GM18511 (cell line): ENCODE data around the gene GPR161.

Source experiments
- ATAC-seq: cut with Tn5 transposase; IDR thresholded peaks from one replicate; pipeline ENCODE4 v1.9.1; 2021; ENCODE audit warnings: mild to moderate bottlenecking, moderate library complexity; ENCODE audit not compliant: unreplicated experiment

GPR161 gene

DNA sequence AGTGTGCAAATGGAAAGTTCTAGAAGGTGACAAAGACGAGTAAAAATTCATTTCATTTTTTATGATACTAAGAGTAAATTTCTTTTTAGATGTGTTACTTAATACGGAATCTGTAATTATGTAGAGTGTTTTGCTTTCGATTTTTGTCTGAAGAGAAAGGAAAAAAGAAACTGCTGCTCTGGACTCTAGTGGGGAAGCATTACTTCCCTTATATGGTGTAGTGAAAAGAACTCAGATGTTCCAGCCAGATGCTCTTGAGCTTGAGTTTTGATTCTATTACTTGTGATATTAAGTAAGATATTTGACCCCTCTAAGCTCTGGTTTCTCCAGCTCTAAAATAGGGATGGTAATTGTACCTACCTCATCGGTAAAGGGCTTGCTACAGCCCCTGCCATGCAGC is 12.2 kb upstream of the GPR161 start:
- peak; percentile 70 for ATAC-seq

DNA sequence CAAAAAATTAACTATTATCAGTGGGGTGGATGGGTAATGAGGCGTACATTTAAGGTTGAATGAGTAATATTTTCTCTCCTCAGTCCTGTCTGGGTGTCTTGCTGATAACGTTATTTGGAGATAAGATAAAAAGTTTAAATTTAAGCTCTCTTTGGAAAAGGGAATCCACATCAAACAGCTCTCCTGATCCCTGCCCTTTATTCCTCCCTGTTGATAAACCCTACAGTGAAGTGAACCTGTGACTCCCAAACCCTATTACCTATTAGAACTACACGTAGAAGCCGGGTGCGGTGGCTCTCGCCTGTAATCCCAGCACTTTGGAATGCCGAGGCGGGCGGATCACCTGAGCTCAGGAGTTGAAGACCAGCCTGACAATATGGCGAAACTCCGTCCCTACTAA is 9.9 kb upstream of the GPR161 start:
- ATAC-seq: no peak

DNA sequence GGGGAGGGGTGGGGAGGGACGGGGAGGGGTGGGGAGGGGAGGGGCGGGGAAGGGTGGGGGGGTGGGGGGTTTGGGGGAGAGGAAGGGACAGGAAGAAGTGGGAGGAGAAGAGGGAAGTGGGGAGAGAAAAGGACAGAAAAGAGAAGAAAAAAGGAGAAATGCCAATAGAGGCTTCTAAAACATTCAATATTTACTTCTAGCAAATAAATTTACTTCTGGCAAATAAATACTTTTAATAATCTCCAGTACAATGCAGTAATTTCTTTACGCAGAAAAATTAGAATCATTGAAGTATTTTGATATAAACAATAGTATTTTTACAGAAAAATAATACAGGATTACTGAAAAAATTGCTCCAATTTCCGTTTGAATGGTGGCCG is 9.4 kb upstream of the GPR161 start:
- ATAC-seq: no peak

DNA sequence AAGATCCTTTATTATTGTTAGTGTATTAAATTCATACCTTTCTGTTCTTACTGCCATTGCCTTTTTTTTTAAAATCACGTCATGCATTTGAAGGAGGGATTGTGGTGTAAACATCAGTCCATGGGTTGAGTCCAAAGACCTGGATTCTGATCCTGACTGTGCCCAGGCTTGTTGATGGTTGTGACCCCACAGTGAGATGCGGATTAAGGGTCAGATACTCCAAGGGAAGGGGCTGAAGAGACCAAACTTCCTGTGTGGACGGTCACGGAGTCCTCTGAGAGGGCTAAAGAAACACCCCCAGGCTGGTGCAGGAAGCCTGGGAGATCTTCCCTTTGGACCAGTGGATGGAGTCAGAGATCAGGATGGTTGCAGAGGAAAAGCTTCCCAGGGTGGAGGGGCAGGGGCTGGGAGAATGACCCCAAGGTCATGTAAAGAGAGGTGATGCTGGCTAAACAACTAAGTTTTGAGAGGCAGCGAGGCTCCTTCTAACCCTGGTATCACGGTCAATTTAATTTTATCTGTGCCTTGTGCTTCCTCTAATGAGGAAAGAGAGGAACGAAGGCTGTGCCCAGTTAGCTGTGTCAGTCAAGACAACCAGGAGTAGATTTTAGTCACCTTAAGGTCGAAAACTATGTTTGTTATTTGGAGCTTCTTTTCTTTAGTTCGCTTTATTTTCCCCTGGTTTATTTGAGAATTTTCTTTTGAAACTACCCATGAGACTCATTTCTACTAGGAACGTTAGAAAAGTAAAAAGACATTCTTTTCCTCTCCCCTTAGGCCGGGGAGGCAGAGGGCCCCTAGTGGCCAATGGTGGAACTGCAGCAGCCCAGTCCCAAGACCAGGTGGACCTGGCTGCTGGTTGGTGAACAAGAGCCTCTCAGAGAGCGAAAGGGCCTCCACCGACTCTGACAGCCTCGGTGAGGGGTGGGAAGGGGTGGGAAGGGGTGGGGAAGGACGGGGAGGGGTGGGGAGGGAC is 8.7 kb upstream of the GPR161 start:
- ATAC-seq: peak; percentile 95

DNA sequence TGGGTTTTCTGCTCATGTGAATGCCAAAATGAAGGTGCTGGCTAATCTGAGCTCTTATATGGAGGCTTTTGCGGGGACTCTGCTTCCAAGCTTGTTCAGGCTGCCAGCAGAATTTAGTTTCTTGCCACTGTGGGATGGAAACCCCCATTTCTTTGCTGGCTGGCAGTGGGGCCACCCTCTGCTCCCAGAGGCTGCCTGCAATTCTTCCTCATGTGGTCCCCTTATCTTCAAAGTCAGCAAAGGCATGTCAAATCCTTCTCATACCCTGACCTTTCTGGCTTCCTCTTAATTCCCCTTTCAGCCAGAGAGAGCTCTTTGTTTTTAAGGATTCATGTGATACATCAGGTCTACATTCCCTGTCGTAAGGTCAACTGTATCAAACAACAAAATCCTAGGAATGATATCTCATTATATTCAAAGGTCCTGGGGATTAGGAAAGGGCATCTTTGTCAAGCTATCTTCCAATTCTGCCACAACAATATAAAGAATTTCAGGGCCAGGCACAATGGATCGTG is 5.2 kb upstream of the GPR161 start:
- no peak for ATAC-seq

DNA sequence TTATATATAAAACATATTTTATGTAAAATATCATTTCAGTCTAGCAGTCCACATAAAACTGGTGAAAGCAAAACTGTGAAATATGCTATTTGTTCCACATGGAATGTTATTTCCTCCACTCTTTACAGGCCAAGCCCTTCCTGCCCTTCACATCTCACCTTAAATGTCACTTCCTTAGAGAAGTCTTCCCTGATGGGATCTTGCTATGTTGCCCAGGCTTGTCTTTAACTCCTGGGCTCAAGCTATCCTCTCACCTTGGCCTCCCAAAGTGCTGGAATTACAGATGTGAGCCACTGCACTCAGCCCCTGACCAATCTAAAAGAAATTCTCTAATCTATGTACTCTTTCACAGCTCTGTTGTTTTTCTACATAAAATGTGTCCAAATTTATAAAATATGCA is 2.3 kb upstream of the GPR161 start:
- no peak for ATAC-seq

DNA sequence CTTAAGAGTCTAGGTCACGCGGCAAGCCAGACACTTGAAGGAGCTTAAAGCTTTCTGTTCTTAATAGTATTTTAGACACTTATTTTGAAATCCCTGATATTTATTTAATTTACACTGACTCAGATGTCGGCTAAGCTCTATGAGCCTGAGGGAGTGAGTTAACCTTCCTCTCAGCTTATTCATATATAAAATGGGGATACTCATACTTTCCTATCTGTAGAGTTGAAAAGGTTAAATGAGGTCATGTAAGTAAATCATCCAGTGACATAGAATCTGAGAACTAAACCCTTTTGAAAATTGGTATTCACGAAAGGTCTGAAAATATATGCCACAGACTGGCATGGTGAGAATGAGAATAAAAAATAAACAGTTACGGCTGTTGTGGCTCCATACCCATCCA is 1.4 kb upstream of the GPR161 start:
- no peak for ATAC-seq

DNA sequence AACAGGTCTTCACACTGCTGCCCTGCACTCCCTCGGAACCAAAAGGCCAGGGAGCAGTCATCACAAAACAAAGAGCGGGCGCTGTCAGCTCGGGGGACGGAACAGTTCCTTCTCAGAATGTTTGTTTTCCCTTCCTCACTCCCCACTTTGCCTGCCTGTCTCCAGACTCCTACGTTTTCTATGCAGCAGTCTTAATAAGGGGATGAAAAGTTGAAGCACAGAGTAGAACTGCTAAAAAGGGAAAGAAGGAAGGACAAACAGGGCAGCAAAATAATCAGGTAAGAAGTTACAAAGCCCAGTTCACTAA is 738 bp upstream of the GPR161 start:
- ATAC-seq: no peak

DNA sequence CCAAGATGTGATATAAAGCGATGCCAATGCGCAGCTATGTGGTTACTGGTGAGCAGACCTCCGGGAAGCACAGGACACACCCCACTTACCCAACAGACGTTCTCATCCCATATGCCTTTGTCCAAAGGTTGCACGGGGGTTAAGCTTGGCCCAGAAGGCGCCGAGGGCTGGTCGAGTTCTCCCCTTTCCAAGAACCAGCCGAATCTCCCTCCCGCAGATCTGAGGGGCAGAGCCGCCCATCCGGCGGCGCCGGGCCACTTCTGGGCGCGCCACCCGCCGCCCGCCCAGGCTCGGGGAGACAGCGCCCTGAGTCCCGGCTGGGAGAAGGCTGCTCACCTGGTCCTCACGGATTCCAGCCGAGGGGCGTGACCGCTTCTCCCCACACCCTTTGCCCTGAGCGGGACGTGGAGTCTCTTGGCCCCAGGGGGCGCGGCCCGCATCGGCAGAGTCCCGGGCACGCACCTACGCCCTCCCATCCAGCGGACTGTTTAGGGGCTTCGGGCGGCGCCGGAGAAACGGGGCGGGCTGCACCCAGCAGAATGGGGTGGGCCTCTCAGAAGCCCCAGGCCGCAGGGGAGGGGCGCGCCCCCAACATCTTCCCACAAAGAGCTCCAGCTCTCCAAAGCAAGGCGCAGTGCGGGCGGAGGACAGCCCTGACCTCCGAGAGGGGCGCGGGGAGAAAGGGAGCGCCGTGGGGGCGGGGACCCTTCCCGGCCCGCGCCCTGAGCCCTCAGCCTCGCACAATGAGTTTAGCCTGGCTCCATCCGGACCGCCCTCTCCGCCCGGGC is 615 bp downstream of the GPR161 start:
- no peak for ATAC-seq

DNA sequence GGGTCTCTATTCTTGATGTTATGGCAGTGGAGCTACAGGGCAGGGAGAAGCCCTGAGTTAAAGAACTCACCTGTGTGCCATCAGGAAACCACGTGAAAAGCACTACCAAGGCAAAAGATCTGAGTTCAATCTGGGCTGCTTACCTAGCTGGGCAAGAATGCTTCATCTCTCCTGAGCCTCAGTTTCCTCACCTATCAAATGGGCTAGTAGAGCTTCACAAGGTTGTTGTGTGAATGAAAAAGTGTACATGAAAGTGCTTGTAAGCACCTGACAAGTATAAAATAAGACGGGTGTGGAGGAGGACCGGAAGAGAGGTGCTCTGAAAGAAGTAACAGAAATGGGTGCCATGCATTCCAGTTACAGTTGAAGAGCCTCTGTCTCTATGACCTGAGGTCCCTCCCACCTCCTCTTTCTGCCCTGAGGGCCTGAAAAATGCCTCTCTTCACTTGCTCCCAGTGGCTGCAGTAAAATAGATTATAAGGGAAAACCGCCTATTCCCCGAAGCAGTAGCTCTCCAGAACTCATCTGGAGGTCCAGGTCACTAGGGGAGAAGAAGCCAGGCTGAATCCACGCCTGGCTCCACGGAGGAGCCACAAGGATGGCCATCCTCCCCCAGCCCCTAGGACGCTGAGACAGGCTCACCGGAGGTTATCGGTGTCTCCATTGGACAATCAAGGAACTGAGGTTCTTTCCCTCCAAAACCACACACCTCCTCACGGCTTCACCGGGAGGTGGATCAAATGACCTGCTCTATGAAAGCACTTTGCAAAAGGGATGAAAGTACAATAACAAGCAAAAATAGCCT is 1.4 kb downstream of the GPR161 start:
- no peak for ATAC-seq

DNA sequence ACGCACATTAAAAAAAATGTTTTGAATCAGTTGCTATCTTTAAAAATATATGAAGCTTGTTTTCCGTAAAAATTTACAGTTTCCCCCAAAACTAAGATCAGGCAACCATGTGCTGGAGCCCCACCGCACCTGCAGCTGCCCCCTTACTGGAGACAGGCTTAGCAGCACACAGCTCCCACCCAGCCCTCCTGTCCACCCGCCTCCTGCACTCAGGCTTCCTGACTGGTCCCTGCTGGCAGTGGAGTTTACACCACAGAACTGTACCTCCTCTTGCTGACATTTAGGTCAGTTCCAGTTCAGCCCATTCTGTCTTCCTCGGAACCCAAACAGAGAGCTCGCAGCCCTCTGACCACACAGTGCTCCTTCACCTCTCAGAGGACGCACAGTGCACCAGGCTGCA is 2.1 kb downstream of the GPR161 start:
- no peak for ATAC-seq

DNA sequence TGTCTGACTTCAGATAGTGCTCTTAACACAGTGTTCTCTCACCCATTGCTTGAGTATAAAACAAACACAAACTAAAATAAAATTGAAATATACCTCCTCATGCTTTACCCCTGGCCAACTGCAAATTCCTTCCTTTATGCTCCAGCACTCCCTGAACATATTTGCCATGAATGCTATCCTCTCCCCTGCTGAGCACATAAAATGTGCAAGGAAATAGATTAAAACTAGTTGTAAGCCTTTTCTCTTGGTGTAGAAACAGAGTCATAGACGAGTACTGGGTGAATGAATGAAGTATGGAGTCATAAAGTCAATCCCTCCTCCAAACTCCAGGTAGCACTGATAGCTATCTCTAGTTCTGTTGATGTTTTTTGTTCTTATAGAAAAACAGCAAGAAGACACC is 2.6 kb downstream of the GPR161 start:
- no peak for ATAC-seq

DNA sequence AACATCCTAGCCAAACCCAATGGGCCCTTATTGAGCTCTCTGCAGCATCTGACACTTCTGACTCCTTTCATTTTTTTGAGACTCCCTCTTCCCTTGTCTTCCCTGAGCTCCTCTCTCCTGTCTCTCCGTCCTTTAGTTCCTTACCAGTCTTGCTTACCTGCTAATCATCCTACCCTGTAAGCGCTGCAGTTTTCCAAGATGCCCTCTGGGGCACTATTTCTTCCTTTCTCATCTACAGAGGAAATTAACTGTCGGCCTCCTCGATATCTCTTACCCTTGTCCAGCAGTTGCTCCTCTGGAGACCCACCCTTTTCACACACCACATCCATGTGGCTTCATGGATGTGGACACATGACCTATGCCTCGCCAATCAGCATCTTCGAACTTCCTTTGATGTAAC is 6.8 kb downstream of the GPR161 start:
- no peak for ATAC-seq

DNA sequence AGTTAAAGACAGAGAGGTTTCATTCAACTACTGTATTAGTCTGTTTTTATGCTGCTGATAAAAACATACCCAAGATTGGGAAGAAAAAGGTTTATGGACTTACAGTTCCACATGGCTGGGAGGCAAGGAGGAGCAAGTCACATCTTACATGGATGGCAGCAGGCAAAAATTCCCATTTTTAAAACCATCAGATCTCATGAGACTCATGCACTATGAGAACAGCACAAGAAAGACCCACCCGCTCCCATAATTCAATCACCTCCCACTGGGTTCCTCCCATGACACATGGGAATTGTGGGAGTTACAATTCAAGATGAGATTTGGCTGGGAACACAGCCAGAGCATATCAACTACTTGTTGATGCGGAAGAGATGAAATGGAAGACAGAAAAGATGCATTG is 9.2 kb downstream of the GPR161 start:
- no peak for ATAC-seq

DNA sequence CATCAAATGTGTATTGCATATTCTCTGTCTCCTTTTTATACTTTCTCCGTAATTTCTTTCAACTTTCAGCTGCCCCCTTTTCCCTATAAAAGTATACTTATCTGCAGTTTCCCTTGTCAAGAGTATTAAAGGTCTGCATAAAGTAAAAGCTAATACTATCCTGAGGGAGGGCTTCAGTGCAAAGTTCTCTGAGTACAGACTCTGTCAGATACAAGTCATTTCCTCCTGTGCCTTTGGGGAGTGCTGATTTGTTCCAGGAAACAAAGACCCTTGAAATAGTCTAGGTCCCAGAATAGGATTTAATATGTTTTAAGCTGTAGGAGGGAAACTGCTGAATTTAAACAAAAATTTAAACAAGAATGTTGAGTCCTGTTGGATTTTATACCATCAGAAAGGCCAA is 11.7 kb downstream of the GPR161 start:
- no peak for ATAC-seq

DNA sequence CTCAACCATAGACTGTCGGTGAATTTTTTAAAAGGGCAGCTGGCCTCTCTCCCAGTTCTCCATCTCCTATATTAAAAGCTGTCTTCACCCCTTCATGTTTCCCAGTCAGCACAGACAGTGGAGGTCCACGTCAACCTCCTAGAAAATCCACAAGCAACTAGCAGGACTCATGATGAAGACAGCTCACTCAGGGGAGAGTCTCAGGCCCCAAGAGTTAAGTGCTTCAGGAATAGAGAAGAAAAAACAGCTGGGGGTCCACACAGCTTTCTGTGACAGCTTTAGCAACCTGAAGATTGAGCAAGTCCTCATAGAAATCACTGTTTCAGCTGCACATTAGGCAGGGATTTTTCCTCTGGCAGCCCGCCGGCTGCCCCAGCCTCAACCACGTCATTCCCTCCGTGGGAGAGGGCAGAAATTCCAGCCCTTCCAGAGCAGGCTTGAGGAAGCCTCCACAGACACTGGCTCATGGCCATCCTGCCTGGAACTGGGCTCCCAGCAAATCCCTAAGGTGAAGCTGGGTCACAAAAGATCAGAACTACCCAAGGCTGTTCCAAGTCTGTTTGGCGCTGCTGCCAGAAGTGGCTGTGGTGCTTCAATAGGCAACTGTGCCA is 15.2 kb downstream of the GPR161 start:
- ATAC-seq: no peak

DNA sequence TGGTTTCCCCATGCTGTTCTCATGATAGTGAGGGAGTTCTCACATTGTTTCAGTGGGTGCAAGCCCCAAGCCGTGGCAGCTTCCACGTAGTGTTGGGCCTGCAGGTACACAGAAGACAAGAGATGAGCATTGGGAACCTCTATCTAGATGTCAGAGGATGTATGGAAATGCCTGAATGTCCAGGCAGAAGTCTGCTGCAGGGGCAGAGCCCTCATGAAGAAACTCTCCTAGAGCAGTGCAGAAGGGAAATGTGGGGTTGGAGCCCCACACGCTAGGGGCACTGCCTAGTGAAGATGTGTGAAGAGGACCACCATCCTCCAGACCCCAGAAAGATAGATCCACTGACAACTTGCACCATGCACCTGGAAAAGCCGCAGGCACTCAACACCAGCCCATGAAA is 17.0 kb downstream of the GPR161 start:
- no peak for ATAC-seq

DNA sequence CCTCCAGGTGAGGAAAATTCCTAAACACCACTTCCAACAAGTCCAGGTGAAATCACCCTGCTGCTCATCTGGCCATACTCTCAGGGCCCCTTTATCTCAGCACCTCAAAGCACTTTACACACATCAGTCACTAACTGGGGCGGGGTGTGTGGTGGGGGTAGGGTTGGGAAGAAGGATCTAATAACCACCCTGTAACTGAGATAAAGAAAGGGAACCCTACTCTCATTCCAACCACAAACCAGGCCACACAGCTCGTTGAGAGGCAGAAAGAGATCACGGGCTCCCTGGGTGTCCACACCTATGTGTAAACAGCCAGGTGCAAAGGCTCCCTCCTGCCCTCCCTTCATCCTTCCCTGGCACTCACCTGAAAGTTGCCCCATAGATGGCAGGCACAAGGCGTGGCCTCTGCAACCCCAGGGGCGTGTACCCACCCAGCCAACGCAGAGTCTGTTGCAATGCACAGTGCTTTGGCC is 20.4 kb downstream of the GPR161 start:
- no peak for ATAC-seq

DNA sequence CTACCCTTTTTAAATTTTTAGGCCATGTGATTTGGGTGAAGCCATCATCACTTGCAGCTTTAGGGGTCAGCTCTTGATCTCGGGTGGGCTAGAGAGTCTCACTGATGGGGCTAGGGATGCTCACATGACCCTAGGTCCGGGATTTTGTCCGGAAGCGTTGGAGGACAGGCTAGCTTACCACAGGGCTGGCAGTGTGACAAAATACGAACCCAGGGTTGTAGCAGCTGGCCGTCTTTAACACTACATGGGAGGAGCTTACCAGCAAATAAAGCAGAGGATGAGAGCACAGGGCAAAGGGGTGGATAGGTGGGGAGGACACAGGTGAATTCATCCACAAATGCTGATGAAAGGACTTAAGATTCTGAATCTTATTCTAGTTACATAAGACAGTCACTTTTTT is 21.9 kb downstream of the GPR161 start:
- ATAC-seq: no peak

DNA sequence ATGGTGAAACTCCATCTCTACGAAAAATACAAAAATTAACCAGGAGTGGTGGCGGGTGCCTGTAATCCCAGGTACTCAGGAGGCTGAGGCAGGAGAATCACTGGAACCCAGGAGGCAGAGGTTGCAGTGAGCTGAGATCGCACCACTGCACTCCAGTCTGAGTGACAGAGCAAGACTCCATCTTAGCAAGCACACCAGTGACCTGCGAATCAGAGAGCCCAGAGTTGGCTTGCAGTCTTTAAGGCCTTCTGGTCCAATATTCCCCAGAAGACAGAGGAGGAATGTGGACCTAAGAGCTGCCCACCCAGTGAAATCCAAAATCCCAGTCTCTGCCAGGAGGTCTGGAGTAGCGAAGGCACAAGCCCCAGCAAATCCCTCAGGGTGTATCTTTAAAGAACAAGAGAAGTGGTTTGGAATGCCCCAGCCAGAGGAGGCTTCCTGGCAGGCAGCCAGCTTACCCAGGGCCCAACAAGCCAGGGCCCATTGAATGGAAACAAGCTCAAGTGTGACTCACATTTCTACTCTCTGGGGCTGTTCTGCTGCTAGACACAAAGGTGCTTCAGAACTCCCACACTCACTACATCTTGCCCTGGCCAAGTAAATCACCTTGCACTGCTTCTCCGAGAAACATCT is 23.9 kb downstream of the GPR161 start:
- ATAC-seq: peak; percentile 68
